GM21529 (cell line): ENCODE measurements around the gene CYP2A7.
"Not testable (repeated sequence)": the region's sequence is repeated elsewhere in the genome, so short reads cannot be mapped to it uniquely, and the experiment has no call there.

Source experiments
- ATAC-seq: cut with Tn5 transposase; IDR thresholded peaks from one replicate; pipeline ENCODE4 v1.9.1; 2021; ENCODE audit not compliant: unreplicated experiment

Gene CYP2A7

DNA sequence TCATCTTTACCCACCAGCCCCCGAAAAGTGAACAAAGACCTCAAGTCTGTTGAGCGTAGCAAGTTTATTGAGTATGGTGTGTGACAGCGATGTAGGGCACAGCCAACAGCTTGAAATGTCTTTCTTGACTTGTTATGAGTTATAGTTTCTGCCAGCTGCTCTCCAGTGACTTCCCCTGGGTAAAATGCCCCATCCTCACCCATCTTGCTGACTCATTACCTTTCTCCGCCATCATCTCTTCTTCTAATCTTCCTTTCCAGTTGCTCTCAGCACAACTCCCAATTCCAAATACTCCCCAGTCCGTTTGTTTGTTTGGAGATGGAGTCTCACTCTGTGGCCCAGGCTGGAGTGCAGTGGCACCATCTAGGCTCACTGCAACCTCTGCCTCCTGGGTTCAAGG is 18.5 kb upstream of the CYP2A7 start:
- ATAC-seq: not testable (repeated sequence)

GRCh38 chr19:40899964-40900363 is 17.9 kb upstream of the CYP2A7 start:
- not testable (repeated sequence) for ATAC-seq

DNA sequence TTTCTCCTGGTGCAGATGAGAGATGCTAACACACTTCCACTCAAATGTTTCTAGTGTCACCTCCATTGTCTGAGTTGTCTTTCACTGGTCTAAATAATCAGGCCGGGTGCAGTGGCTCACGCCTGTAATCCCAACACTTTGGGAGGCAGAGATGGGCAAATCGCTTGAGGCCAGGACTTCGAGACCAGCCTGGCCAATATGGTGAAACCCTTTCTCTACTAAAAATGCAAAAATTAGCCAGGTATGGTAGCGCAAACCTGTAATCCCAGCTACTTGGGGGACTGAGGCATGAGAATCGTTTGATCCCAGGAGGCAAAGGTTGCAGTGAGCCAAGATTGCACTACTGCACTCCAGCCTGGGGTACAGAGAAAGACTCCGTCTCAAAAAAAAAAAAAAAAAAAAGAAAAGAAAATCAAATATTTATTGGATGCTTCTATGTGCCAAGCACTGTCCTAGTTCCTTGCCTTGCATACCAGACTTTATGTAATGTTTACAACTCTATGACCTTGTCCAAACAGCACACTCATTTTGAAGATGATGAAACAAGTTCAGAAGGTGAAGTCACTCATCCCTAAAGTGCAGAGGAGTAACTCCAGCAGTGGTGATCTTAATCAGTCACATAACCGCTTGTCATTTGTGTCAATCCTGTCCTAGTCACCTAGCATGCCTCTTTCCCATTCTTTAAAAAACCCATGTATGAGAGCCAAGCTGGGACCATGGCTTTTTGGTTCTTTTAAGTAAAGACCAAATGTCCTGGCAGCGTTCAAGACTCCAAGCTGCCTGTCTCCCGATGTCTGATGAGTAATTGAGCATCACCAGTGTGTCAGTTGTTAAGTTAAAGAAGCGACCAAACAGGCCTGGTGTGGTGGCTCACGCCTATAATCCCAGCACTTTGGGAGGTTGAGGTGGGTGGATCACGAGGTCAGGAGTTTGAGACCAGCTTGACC is 15.1 kb upstream of the CYP2A7 start:
- ATAC-seq: not testable (repeated sequence)

GRCh38 chr19:40896418-40896796 is 14.4 kb upstream of the CYP2A7 start:
- ATAC-seq: no peak

DNA sequence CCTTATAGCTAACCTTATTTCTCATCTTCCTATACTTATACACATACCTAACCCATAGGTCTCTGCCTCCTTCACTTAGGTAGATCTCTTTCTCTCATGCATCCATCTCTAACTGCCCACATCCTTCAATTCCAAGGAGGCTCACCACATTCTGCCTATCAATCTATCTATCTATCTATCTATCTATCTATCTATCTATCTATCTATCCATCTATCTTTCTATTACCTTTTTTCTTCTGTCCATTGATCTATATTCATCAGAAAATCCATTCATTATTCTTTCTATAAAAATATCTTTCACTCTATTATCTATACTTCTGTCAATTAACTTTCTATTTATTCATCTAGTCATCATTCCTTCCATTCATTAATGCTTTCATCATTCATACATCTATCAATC is 11.1 kb upstream of the CYP2A7 start:
- no peak for ATAC-seq

DNA sequence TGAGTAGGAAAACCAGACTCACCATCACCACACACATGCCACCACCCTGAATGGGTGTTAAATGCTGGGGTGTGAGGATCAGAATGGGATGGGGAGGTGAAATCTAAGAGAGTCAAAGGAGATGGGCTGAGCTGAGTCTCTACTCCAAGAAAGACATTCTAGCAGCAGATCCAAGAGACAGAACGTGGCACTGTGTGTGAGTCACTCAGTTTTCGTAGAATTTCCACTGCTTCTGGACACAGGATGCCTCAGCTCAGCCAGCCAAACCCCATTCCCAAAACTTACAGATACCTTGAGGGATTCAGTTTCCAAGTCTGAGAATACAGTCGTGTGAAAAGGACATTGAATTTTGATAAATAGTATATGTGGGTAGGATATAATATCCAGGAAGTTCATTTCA is 7.3 kb upstream of the CYP2A7 start:
- ATAC-seq: no peak

DNA sequence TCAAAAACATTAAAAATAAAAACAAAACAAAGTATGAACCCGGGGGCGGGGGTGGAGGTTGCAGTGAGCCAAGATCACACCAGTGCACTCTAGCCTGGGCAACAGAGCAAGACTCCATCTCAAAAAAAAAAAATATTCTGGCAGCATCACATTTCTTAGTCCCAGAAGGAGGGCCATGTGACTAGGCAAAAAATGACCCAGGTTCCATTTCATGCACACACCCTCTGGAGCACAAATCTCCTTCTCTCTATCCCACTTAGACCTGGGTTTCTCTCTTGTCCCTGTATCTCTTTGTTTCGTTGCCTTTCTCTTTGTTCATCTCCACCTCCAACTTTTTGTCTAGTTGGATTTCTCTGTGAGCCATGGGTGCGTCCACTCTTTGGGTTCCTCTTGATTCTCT is 6.2 kb upstream of the CYP2A7 start:
- no peak for ATAC-seq

DNA sequence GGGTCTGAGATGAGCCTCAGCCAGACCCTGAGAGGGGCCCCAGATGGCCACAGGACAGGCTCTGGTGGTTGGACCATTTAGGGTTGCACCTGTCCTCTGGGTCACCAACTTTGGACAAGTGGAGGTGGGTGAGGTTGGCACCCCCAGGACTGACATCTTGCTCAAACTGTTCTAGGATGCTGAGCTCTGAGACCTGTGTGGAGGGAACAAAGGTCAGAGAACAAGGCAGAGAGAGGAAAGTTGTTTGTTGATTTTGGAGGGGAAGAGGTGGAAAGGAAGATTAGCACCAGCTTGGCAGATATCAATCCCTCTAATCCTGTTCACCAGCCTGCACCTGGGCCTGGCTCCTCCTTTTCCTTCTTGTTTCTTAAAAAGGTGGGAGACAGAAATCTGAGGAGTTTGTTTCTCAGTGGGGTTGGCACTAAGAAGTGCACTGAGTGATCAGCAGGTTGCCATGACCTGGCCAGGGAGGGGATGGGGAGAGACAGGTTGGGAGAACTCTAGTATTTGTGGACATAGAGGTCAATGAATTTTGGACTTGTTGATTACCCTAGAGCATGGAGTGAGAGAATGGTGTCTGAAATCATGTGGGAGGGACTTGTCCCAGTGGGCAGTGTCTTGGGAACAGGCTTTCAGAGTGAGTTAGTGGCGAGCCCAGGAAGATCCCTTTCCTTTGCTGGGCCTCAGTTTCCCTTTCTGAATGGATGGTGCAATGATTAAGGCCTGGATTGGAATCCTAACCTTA is 2.3 kb upstream of the CYP2A7 start:
- ATAC-seq: not testable (repeated sequence)

GRCh38 chr19:40879349-40879748 is 2.7 kb downstream of the CYP2A7 start:
- not testable (repeated sequence) for ATAC-seq

- not testable (repeated sequence) for ATAC-seq
Measured at GRCh38 chr19:40875526-40875951, 6.5 kb downstream of the CYP2A7 start.

DNA sequence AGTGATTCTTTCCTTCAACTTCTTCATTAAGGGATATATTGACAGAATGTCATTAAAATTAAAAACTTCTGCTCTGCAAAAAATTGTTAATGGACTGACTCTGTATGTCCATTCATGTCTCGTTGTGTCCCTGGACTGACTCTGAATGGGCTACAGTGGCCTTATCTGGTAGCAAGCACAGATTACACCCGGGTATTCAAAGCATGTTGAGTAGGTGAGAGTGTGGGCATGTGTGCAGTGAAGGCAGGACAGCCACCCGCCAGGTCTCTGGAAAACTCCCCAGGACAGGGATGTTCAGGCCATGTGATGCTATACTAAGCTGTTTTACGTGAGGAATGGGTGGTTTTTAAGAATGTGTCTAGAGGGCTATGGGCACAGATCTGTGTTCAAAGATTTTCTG is 7.2 kb downstream of the CYP2A7 start:
- not testable (repeated sequence) for ATAC-seq

GRCh38 chr19:40873873-40874272 is 8.2 kb downstream of the CYP2A7 start:
- not testable (repeated sequence) for ATAC-seq

DNA sequence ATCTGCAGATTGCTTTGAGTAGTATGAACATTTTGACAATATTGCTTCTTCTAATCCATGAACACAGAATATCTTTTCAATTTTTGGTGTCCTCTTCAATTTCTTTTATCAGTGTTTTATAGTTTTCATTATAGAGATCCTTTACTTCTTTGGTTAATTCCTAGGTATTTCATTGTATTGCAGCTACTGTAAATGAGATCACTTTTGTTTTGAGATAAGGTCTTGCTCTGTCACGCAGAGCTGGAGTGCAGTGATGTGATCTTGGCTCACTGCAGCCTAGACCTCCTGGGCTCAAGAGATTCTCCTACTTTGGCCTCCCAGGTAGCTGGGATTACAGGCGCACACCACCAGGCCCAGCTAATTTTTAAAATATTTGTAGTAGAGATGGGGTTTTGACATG is 9.8 kb downstream of the CYP2A7 start:
- no peak for ATAC-seq

- ATAC-seq: no peak
Measured at GRCh38 chr19:40867701-40868100, 14.3 kb downstream of the CYP2A7 start.

GRCh38 chr19:40864739-40865496 is 17.1 kb downstream of the CYP2A7 start:
- not testable (repeated sequence) for ATAC-seq

GRCh38 chr19:40862785-40863184 is 19.2 kb downstream of the CYP2A7 start:
- no peak for ATAC-seq

DNA sequence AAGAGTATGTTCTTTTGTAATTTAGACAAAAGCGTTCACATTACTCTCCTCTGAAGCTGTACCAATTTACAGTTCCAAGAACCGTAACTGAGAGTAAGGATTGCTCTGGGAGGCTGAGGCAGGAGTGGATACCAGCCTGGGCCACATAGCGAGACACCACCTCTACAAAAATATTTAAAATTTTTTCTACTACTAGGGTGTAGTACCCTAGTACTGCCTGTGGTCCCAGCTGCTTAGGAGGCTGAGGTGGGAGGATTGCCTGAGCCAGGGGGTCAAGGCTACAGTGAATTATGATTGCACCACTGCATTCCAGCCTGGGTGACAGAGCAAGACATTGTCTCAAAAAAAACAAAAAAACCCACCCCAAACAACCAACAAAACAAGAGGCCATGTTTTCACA is 19.7 kb downstream of the CYP2A7 start:
- ATAC-seq: no peak

- no peak for ATAC-seq
Measured at GRCh38 chr19:40858109-40858508, 23.9 kb downstream of the CYP2A7 start.

DNA sequence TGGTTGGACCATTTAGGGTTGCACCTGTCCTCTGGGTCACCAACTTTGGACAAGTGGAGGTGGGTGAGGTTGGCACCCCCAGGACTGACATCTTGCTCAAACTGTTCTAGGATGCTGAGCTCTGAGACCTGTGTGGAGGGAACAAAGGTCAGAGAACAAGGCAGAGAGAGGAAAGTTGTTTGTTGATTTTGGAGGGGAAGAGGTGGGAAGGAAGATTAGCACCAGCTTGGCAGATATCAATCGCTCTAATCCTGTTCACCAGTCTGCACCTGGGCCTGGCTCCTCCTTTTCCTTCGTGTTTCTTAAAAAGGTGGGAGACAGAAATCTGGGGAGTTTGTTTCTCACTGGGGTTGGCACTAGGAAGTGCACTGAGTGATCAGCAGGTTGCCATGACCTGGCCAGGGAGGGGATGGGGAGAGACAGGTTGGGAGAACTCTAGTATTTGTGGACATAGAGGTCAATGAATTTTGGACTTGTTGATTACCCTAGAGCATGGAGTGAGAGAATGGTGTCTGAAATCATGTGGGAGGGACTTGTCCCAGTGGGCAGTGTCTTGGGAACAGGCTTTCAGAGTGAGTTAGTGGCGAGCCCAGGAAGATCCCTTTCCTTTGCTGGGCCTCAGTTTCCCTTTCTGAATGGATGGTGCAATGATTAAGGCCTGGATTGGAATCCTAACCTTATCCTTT is 29.4 kb downstream of the CYP2A7 start:
- not testable (repeated sequence) for ATAC-seq

DNA sequence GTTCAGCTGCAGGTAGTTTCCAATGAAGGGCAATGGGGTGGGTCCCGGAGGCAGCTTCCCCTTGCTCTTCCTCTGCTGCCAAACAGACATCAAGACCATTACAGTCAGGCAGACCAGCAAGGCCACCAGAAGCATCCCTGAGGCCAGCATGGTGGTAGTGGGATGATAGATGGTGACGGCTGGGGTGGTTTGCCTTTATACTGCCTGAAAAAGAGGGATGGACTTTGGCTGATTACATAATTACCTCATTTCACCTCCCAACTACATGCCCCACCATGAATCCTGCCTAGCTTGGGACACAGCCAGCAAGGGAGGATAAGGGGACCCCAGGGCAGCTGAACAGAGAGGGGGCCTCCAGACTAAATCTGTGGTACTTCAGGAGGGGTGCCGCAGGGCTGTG is 31.8 kb downstream of the CYP2A7 start, which contains the start of gene CYP2A6:
Gene CYP2A6, minus strand, starts transcription at position 171 of the 400 bp plus-strand sequence. Its CDS starts 21 bp downstream, at position 150.
- ATAC-seq: not testable (repeated sequence)
